ENCODE results near the gene DGAT2L6.

GRCh38 chrX:70133303-70134115, 43.8 kb upstream of the DGAT2L6 start, which contains the start of gene IGBP1:
- peak in 6 of 7 experiments; percentile 38 to 67 (median 52) for TF ChIP-seq CTCF (IDR thresholded peaks at IDR 0.05)
- peak in 2 of 3 donors; percentile 67 to 71 for TF ChIP-seq POLR2A (IDR thresholded peaks at IDR 0.05)

All from body of pancreas (tissue), 4 donors.